Body of pancreas (tissue), 4 donors: ENCODE measurements around the gene B3GAT3. TPM values are rescaled to one million over a fixed set of nuclear protein-coding genes. Genes with fewer than 3 reads are reported as not detected.
"Not testable (repeated sequence)": the region's sequence is repeated elsewhere in the genome, so short reads cannot be mapped to it uniquely, and the experiment has no call there.

Source experiments
- ATAC-seq: fragments of 150-250 bp; one replicate; pipeline ENCODE4 v1.9.1; 2016
- DNase-seq, 4 donors: peaks; one replicate each; pipeline ENCODE4 v3.0.0-alpha.2; 2019
- H3K27ac ChIP-seq, 4 donors: fragments of 200-600 bp; sonication (generic); 1 replicate in 3 of 4; 2 replicates in 1 of 4; pipeline versions ENCODE4 v1.5.1 to v1.6.1; 2016 to 2019; ENCODE audit warnings: mild to moderate bottlenecking in 1 of 4, mixed read lengths in 1 of 4, moderate library complexity in 1 of 4
- H3K27me3 ChIP-seq, 2 donors: fragments of 200-600 bp; sonication (generic); one replicate each; pipeline ENCODE4 v1.6.0; 2016; ENCODE audit warnings: mild to moderate bottlenecking in 1 of 2
- H3K36me3 ChIP-seq, 2 donors: fragments of 200-600 bp; sonication (generic); replicated peaks in 1 of 2; 2 replicates each; pipeline ENCODE4 v1.5.1; 2016; ENCODE audit warnings: low read depth in 2 of 2; ENCODE audit not compliant: insufficient read depth in 1 of 2
- H3K4me1 ChIP-seq: fragments of 200-600 bp; sonication (generic); one replicate; pipeline ENCODE4 v1.6.0; 2016
- H3K4me3 ChIP-seq, 2 donors: fragments of 200-600 bp; sonication (generic); 1 replicate in 1 of 2; 2 replicates in 1 of 2; pipeline ENCODE4 v1.5.1; 2016 to 2019
- H3K9me3 ChIP-seq, 3 donors: fragments of 200-600 bp; sonication (generic); 1 replicate in 2 of 3; 2 replicates in 1 of 3; pipeline ENCODE4 v1.5.1; 2016
- POLR2A ChIP-seq, 3 donors: fragments of 450-650 bp; IDR thresholded peaks; one replicate each; pipeline ENCODE4 v1.6.1; 2016; ENCODE audit warnings: antibody characterized with exemption in 3 of 3, mild to moderate bottlenecking in 2 of 3
- WGBS, 2 donors: methylation state at CpG; one replicate each; pipeline ENCODE4 v1.1.5; 2017; 5-methylcytosine and 5-hydroxymethylcytosine counted together
- intact Hi-C: fragments of 100-400 bp; cut with DNase I; formaldehyde crosslinking; loops from one replicate; pipeline ENCODE4 v1.15.1; 2023
- total RNA-seq, 2 donors: library from RNA; depleted of rRNA; stranded (reverse); fragments of >200 nt; gene quantifications; one replicate each; pipeline ENCODE4 v1.1.0, GENCODE V29; 2016
- TF ChIP-seq, protein P1 (sequence below), 7 experiments: fragments of 450-650 bp in 4 of 7; fragments of 200-600 bp in 3 of 7; sonication (generic) in 3 of 7; IDR thresholded peaks; one replicate each; pipeline ENCODE4 v1.5.1; 2016 to 2019; ENCODE audit warnings: antibody characterized with exemption in 7 of 7

B3GAT3 gene
- total RNA-seq, 2 donors from 2014 or later = 17.1 to 63.0 TPM

DNA sequence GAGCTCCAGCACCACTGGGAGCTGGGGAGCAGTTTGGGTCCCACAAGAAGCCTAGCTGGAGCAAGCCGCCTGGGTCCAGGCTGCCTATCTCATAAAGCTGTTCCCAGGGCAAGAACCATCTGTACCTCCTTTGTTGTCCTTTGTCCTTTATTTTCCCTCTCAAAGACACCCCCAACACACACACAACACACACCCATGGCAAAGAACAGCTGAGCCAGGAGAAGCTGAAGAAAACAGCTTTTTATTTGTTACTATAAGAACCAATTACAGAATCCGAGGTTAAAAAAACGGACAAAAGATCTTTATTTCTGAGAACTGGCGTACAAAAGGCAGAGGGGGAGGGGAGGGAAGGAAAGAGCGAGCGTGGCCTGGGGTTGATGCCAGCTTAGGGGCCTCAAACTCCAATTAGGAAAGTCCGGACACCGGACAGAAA lies 28.8 kb downstream of the B3GAT3 start:
- H3K4me1 ChIP-seq = peaks cover 31% of the 10 kb centered on the region

DNA sequence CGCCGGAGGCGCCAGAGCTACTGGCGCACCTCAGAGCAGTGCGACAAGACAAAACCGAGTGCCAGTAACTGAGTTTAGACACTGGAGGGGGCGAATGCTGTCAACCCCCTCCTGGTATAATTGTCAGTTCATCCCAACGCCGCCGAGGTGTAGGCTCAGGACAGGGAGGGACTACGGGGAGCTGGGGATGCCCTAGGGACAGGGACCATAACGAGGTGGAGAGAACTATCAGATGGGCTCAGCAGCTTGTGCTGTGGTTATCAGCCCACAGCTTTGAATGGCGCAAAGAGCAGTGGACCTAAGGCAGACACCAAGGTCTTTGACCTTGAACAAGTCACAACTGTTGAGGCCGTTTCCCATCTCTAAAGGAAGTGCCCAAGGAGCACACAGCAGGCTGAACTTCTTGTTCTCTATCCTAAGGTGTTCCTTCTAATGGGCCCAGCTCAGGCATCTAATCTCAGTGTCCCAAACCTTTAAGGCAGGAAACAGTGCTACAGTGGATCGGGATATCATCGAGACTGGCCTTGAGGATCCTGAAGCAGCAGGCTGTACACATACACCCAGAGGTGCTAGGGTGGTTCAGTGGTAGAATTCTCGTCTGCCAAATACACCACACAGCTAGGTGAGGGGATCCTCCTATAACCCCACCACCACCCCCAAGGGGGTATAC lies 29.5 kb downstream of the B3GAT3 start:
- intact Hi-C loops = no loop called here
- H3K4me1 ChIP-seq = peaks cover 39% of the 10 kb centered on the region
- TF ChIP-seq, protein P1, sequence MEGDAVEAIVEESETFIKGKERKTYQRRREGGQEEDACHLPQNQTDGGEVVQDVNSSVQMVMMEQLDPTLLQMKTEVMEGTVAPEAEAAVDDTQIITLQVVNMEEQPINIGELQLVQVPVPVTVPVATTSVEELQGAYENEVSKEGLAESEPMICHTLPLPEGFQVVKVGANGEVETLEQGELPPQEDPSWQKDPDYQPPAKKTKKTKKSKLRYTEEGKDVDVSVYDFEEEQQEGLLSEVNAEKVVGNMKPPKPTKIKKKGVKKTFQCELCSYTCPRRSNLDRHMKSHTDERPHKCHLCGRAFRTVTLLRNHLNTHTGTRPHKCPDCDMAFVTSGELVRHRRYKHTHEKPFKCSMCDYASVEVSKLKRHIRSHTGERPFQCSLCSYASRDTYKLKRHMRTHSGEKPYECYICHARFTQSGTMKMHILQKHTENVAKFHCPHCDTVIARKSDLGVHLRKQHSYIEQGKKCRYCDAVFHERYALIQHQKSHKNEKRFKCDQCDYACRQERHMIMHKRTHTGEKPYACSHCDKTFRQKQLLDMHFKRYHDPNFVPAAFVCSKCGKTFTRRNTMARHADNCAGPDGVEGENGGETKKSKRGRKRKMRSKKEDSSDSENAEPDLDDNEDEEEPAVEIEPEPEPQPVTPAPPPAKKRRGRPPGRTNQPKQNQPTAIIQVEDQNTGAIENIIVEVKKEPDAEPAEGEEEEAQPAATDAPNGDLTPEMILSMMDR (IDR thresholded peaks at IDR 0.05) = no peak
- no peak for TF ChIP-seq POLR2A (IDR thresholded peaks at IDR 0.05)
- DNase-seq (no peak), ATAC-seq (no peak)
- H3K4me3 ChIP-seq = no peak overlapping the region
- 4 to 6% methylated on average over 6 to 17 of the region's 17 CpGs for WGBS, 2 donors
- H3K27me3 ChIP-seq = no peaks in the 10 kb centered on the region
- H3K9me3 ChIP-seq = no peaks in the 10 kb centered on the region
- peaks cover 15 to 18% of the 10 kb centered on the region in 2 donors for H3K36me3 ChIP-seq
- H3K27ac ChIP-seq = peak overlapping the region; percentile 78 to 95 (median 88)

More for the DNA sequence above, 28.8 kb downstream of the B3GAT3 start:
- WGBS, 2 donors = 60 to 61% methylated on average over 8 of the region's 8 CpGs
- Histone ChIP-seq H3K27ac (peak overlapping the region in 2 of 4 donors; percentile 78 to 90), H3K4me3 (no peak overlapping the region), H3K9me3 (no peaks in the 10 kb centered on the region), H3K36me3 (peaks cover 8 to 19% of the 10 kb centered on the region in 2 donors), H3K27me3 (no peaks in the 10 kb centered on the region)
- DNase-seq = no peak
- TF ChIP-seq, protein P1 (IDR thresholded peaks at IDR 0.05) = no peak
- no peak for TF ChIP-seq POLR2A (IDR thresholded peaks at IDR 0.05)
- intact Hi-C loops = no loop called here
- ATAC-seq = no peak

GRCh38 chr11:62591448-62592145 lies 30.2 kb downstream of the B3GAT3 start, which contains the start of gene TUT1:
TSS of gene TUT1 (minus strand) at chr11:62591523. CDS start at chr11:62591485, 38 bp downstream.
- H3K27ac ChIP-seq = peak within 1 kb of the TSS; percentile 78 to 95 (median 88)
- 0 to 1% methylated on average over 32 to 58 of the region's 58 CpGs for WGBS, 2 donors
- TF ChIP-seq, protein P1 (IDR thresholded peaks at IDR 0.05) = peak in 3 of 7 experiments; percentile 6 to 17 (median 11)
- peak; percentile 82 to 96 (median 95) for TF ChIP-seq POLR2A (IDR thresholded peaks at IDR 0.05)
- ATAC-seq = peak; percentile 96
- peak within 1 kb of the TSS; percentile 84 to 88 for H3K4me3 ChIP-seq
- H3K4me1 ChIP-seq = peaks cover 40% of the 10 kb centered on the region
- H3K36me3 ChIP-seq = peaks cover 15 to 16% of the 10 kb centered on the region in 2 donors
- H3K9me3 ChIP-seq = no peaks in the 10 kb centered on the region
- intact Hi-C loops = no loop called here
- peak; percentile 97 to 99 (median 97) for DNase-seq
- H3K27me3 ChIP-seq = no peaks in the 10 kb centered on the region

GRCh38 chr11:62588966-62589637 lies 32.7 kb downstream of the B3GAT3 start:
- intact Hi-C loops = no loop called here
- no peak for ATAC-seq

DNA sequence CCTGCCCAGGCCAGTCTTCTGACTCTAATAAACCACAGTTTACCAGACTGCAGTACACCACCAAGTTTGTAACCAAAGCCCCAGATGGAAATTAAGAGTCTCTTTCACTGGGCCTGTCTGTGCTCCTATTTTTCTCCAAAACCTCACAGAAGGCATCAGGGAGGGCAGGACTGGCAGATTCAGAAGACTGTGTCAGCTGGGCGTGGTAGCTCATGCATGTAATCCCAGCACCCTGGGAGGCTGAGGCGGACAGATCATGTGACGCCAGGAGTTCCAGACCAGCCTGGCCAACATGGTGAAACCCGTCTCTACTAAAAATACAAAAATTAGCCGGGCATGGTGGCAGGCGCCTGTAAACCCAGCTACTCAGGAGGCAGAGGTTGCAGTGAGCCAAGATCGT lies 36.4 kb downstream of the B3GAT3 start:
- whole genome bisulfite sequencing, 2 donors = 98% methylated on average over 7 of the region's 7 CpGs
- H3K27ac ChIP-seq, DNase-seq, H3K4me3 ChIP-seq, H3K9me3 ChIP-seq, ATAC-seq, H3K27me3 ChIP-seq, intact Hi-C loops: not testable (repeated sequence)
- peaks cover 8 to 14% of the 10 kb centered on the region in 2 donors for H3K36me3 ChIP-seq
- peaks cover 21% of the 10 kb centered on the region for H3K4me1 ChIP-seq

More at GRCh38 chr11:62588966-62589637, 32.7 kb downstream of the B3GAT3 start:
- no peak overlapping the region for H3K4me3 ChIP-seq
- H3K36me3 ChIP-seq = peaks cover 8 to 10% of the 10 kb centered on the region in 2 donors
- H3K4me1 ChIP-seq = peaks cover 40% of the 10 kb centered on the region
- no peak for DNase-seq
- TF ChIP-seq, protein P1 (IDR thresholded peaks at IDR 0.05) = no peak
- TF ChIP-seq POLR2A (IDR thresholded peaks at IDR 0.05) = no peak
- H3K27ac ChIP-seq = no peak overlapping the region
- H3K9me3 ChIP-seq = no peaks in the 10 kb centered on the region
- 62 to 69% methylated on average over 14 to 18 of the region's 18 CpGs for WGBS, 2 donors
- no peaks in the 10 kb centered on the region for H3K27me3 ChIP-seq

- H3K27ac ChIP-seq, H3K27me3 ChIP-seq, intact Hi-C loops, ATAC-seq, DNase-seq, H3K4me1 ChIP-seq, H3K4me3 ChIP-seq, H3K9me3 ChIP-seq: not testable (repeated sequence)
- 91 to 93% methylated on average over 4 of the region's 4 CpGs for WGBS, 2 donors
- H3K36me3 ChIP-seq = peaks cover 0 to 14% of the 10 kb centered on the region in 2 donors
Observed at GRCh38 chr11:62581735-62582134, 40.1 kb downstream of the B3GAT3 start.
